ENCODE data around the gene OR2L3. TPM values are rescaled to one million over a fixed set of nuclear protein-coding genes. Genes with fewer than 3 reads are reported as not detected.

OR2L3 gene
- total and polyA plus RNA-seq, 2 of the 4 experiments (the other 2 are of a cell fraction) = not detected

- Histone ChIP-seq H3K14ac (replicated peaks; ENCODE audit: low read depth, low read length) (no peak overlapping the region), H3K4ac (ENCODE audit: low read depth, low read length) (no peak overlapping the region), H2BK5ac (ENCODE audit: low read depth, low read length, poor library complexity, severe bottlenecking) (no peak overlapping the region), H3K9me3 (ENCODE audit: control insufficient read depth, insufficient read depth, low read length) (peaks cover 7% of the 10 kb centered on the region), H2AK5ac (ENCODE audit: low read depth, low read length) (no peak overlapping the region), H4K5ac (ENCODE audit: low read depth, low read length) (no peak overlapping the region), H3K23ac (ENCODE audit: low read depth, low read length) (no peak overlapping the region), H3K4me2 (ENCODE audit: low read depth, low read length) (no peak overlapping the region), H3K79me1 (ENCODE audit: low read depth in 1 of 2, low read length in 2 of 2) (no peaks in the 10 kb centered on the region), H2BK15ac (ENCODE audit: low read depth, low read length) (no peak overlapping the region), H3K4me3 (ENCODE audit: insufficient read depth, low read depth, low read length) (no peak overlapping the region), H2AK9ac (replicated peaks; ENCODE audit: low read depth, low read length, poor library complexity) (no peak overlapping the region), H4K8ac (ENCODE audit: low read depth in 2 of 2, low read length in 2 of 2) (no peak overlapping the region), H2BK120ac (ENCODE audit: low read depth, low read length) (no peak overlapping the region), H2AFZ (replicated peaks; ENCODE audit: low read length, poor library complexity) (no peak overlapping the region), H3K9ac (ENCODE audit: low read depth, low read length) (no peak overlapping the region), H3K36me3 (ENCODE audit: control insufficient read depth, insufficient read depth, low read length) (no peaks in the 10 kb centered on the region), H3K18ac (ENCODE audit: low read depth, low read length) (no peak overlapping the region), H4K91ac (ENCODE audit: insufficient read depth, low read depth, low read length) (no peak overlapping the region), H3K4me1 (ENCODE audit: control insufficient read depth, insufficient read depth, low read length) (no peaks in the 10 kb centered on the region), H3K27me3 (ENCODE audit: control insufficient read depth, insufficient read depth, low read length) (no peaks in the 10 kb centered on the region), H2BK20ac (ENCODE audit: low read depth, low read length) (no peak overlapping the region), H3K56ac (ENCODE audit: extremely low read depth, insufficient read depth, low read length) (no peak overlapping the region), H3K9me1 (ENCODE audit: insufficient read depth, low read length) (no peaks in the 10 kb centered on the region), H3K27ac (ENCODE audit: insufficient read depth, low read length) (no peak overlapping the region), H4K20me1 (ENCODE audit: insufficient read depth, low read length) (no peaks in the 10 kb centered on the region)
- no peak for DNase-seq
- intact Hi-C loops (cut with micrococcal nuclease) = no loop called here
- no peak for ATAC-seq (ENCODE audit: low read depth)
- no TSS peak for BruUV-seq (replicated peaks)
- no CpG with 5 or more reads among the region's 1 CpG for WGBS, 2 experiments (ENCODE audit: extremely low coverage in 2 of 2, insufficient read length in 1 of 2)
- dilution Hi-C loops (cut with HindIII; ENCODE audit: low sequenced_read_pairs, unreplicated experiment) = no loop called here
- CTCF ChIA-PET = no interaction called here
- POLR2A ChIA-PET (ENCODE audit: unreplicated experiment) = no interaction called here
- TF ChIP-seq MXI1 (IDR thresholded peaks at IDR 0.05; ENCODE audit: borderline replicate concordance, low read depth, low read length) = no peak
- TF ChIP-seq FOS (IDR thresholded peaks at IDR 0.05; ENCODE audit: low read depth, low read length) = no peak
- TF ChIP-seq SMC3 (IDR thresholded peaks at IDR 0.05; ENCODE audit: low read depth, low read length) = no peak
- TF ChIP-seq BHLHE40 (IDR thresholded peaks at IDR 0.05; ENCODE audit: low read depth, low read length) = no peak
- no peak for TF ChIP-seq RAD21 (IDR thresholded peaks at IDR 0.05; ENCODE audit: low read length)
- no peak for TF ChIP-seq RCOR1 (IDR thresholded peaks at IDR 0.05; ENCODE audit: insufficient replicate concordance, low read length)
- TF ChIP-seq POLR2A (IDR thresholded peaks at IDR 0.05; ENCODE audit: low read depth, low read length) = no peak
- TF ChIP-seq ELK1 (IDR thresholded peaks at IDR 0.05; ENCODE audit: borderline replicate concordance, low read depth, low read length) = no peak
- no peak for TF ChIP-seq USF2 (IDR thresholded peaks at IDR 0.05; ENCODE audit: low read depth, low read length)
- TF ChIP-seq CHD1 (IDR thresholded peaks at IDR 0.05; ENCODE audit: low read depth, low read length) = no peak
- no peak for TF ChIP-seq CTCF (conservative IDR thresholded peaks at IDR 0.05; ENCODE audit: low read depth, low read length)
- TF ChIP-seq CEBPB (IDR thresholded peaks at IDR 0.05; ENCODE audit: low read depth, low read length) = no peak
- no peak for TF ChIP-seq MAFK (IDR thresholded peaks at IDR 0.05; ENCODE audit: low read depth, low read length)
- TF ChIP-seq RFX5 (IDR thresholded peaks at IDR 0.05; ENCODE audit: low read depth, low read length) = no peak
- TF ChIP-seq NFE2L2 (IDR thresholded peaks at IDR 0.05; ENCODE audit: low read depth, low read length) = no peak
- TF ChIP-seq MAZ (IDR thresholded peaks at IDR 0.05; ENCODE audit: borderline replicate concordance, low read depth, low read length) = no peak
- in situ Hi-C loops (cut with MboI; ENCODE audit: low sequenced_read_pairs) = no loop called here
Measured at GRCh38 chr1:248047008-248047407, 372 bp downstream of the OR2L3 start.

Data from IMR-90 (cell line).